GM12878 (cell line): ENCODE results near the gene CAMTA1. TPM values are rescaled to one million over a fixed set of nuclear protein-coding genes. Genes with fewer than 3 reads are reported as not detected.

ENCODE experiments used
- ATAC-seq: fragments of 200-7000 bp; cut with Tn5 transposase; 3 replicates; pipeline ENCODE4 v1.9.1; 2020; ENCODE audit warnings: mild to moderate bottlenecking, moderate library complexity
- BruUV-seq: library from RNA; stranded (reverse); fragments of 400-500 nt; replicated peaks from 2 replicates; lab custom pipeline; 2021; lab: Mats Ljungman, UMichigan
- CTCF ChIA-PET: fragments of 300-600 bp; sonication (Branson Sonifier 250); formaldehyde crosslinking; extraction: SDS; loops from one replicate; lab custom pipeline; 2021; ENCODE audit warnings: inconsistent platforms; lab: Yijun Ruan, JAX
- POLR2A ChIA-PET: fragments of 350-600 bp; formaldehyde crosslinking; extraction: SDS; loops from one replicate; lab custom pipeline; 2021; ENCODE audit warnings: inconsistent platforms; lab: Charles Lee
- RAD21 ChIA-PET: fragments of 300-600 bp; sonication (Branson Sonifier 250); formaldehyde crosslinking; loops from one replicate; lab custom pipeline; 2023; ENCODE audit warnings: antibody characterized with exemption; ENCODE audit not compliant: unreplicated experiment; lab: Charles Lee
- SMC1A ChIA-PET: fragments of 300-600 bp; sonication (Branson Sonifier 250); formaldehyde crosslinking; loops from one replicate; lab custom pipeline; 2023; ENCODE audit not compliant: unreplicated experiment, uncharacterized antibody; lab: Charles Lee
- DNase-seq: peaks from one replicate; pipeline ENCODE4 v3.0.0-alpha.2; 2011; ENCODE audit warnings: low read depth, low spot score
- FAIRE-seq: peaks from 3 replicates; lab custom pipeline; 2011; peaks lifted over from hg19 to GRCh38; lab: Jason Lieb, UNC
- H2AFZ ChIP-seq: 2 replicates; pipeline ENCODE4 v1.6.0; 2011; ENCODE audit warnings: low read depth, low read length, control low read depth; ENCODE audit not compliant: control insufficient read depth
- H3K27ac ChIP-seq: 2 replicates; pipeline ENCODE4 v1.5.1; 2011; ENCODE audit warnings: control low read depth; ENCODE audit not compliant: control insufficient read depth, insufficient read depth
- H3K27me3 ChIP-seq, 2 experiments: replicated peaks in 1 of 2; 2 replicates each; pipeline versions ENCODE4 v1.6.0 to v1.6.1; 2011; ENCODE audit warnings: low read length in 1 of 2; ENCODE audit not compliant: control insufficient read depth in 2 of 2, insufficient read depth in 2 of 2
- H3K36me3 ChIP-seq, 2 experiments: 2 replicates each; pipeline ENCODE4 v1.5.1; 2011; ENCODE audit warnings: low read length in 1 of 2; ENCODE audit not compliant: control insufficient read depth in 2 of 2, insufficient read depth in 2 of 2
- H3K4me1 ChIP-seq: 2 replicates; pipeline ENCODE4 v1.6.1; 2011; ENCODE audit warnings: mild to moderate bottlenecking, low read length, moderate library complexity, mixed read lengths; ENCODE audit not compliant: control insufficient read depth, insufficient read depth
- H3K4me2 ChIP-seq: 2 replicates; pipeline ENCODE4 v1.6.0; 2011; ENCODE audit warnings: control low read depth; ENCODE audit not compliant: control insufficient read depth, insufficient read depth
- H3K4me3 ChIP-seq: fragments of 200-600 bp; sonication (generic); 2 replicates; pipeline ENCODE4 v1.5.1; 2016
- H3K79me2 ChIP-seq: 2 replicates; pipeline ENCODE4 v1.6.0; 2011; ENCODE audit warnings: low read length; ENCODE audit not compliant: control insufficient read depth, insufficient read depth
- H3K9ac ChIP-seq: 2 replicates; pipeline ENCODE4 v1.8.0; 2011; ENCODE audit warnings: low read length, control low read depth, mixed read lengths; ENCODE audit not compliant: control insufficient read depth, insufficient read depth
- H3K9me3 ChIP-seq: replicated peaks from 3 replicates; pipeline ENCODE4 v1.5.1; 2011; ENCODE audit warnings: mild to moderate bottlenecking, low read length; ENCODE audit not compliant: control insufficient read depth, insufficient read depth
- H4K20me1 ChIP-seq: 2 replicates; pipeline ENCODE4 v1.6.0; 2011; ENCODE audit not compliant: control insufficient read depth, insufficient read depth
- NR2C2 ChIP-seq: IDR thresholded peaks from 2 replicates; pipeline ENCODE4 v1.6.1; 2011; ENCODE audit warnings: borderline replicate concordance, low read depth; ENCODE audit not compliant: control insufficient read depth, insufficient read length
- RCOR1 ChIP-seq: conservative IDR thresholded peaks from 2 replicates; pipeline ENCODE4 v1.6.1; 2012; ENCODE audit warnings: low read depth, low read length, improper control_type of control experiment
- SRF ChIP-seq, 2 experiments: IDR thresholded peaks; 2 replicates each; pipeline ENCODE4 v1.6.1; 2011; ENCODE audit warnings: low read depth in 2 of 2, low read length in 2 of 2, mild to moderate bottlenecking in 1 of 2, moderate library complexity in 1 of 2
- SUZ12 ChIP-seq: fragments of 200-600 bp; sonication (generic); IDR thresholded peaks from one replicate; pipeline ENCODE4 v1.6.1; 2018; ENCODE audit warnings: antibody characterized with exemption, mild to moderate bottlenecking; ENCODE audit not compliant: unreplicated experiment
- TBL1XR1 ChIP-seq: IDR thresholded peaks from 2 replicates; pipeline ENCODE4 v1.6.1; 2012; ENCODE audit warnings: low read depth, low read length, improper control_type of control experiment
- WGBS: methylation state at CpG from one replicate; pipeline ENCODE4 v1.1.6; 2016; ENCODE audit warnings: low lambda C conversion rate; ENCODE audit not compliant: insufficient replicate concordance, insufficient coverage; ENCODE audit errors: missing lambda C conversion rate; 5-methylcytosine and 5-hydroxymethylcytosine counted together
- in situ Hi-C: fragments of 300-500 bp; cut with MboI; formaldehyde crosslinking; loops from 9 replicates; pipeline ENCODE4 v1.14.3; 2018; ENCODE audit warnings: mixed read lengths
- intact Hi-C: fragments of 100-400 bp; cut with micrococcal nuclease; formaldehyde crosslinking; loops from one replicate; pipeline ENCODE4 v1.14.2; 2022; ENCODE audit not compliant: unreplicated experiment
- polyA plus RNA-seq, 11 experiments: library from polyadenylated mRNA; depleted of rRNA in 4 of 11; unstranded in 6 of 11; stranded (reverse) in 5 of 11; fragments of >200 nt; fragmentation: Nextera tagmentation in 4 of 11; fragmentation: Illumina TruSeq in 1 of 11; extraction: Ambion mirVana in 4 of 11; extraction: Trizol in 1 of 11; gene quantifications; 1 replicate in 1 of 11; 2 replicates in 10 of 11; pipeline versions ENCODE4 v1.2.1 to v1.2.3, GENCODE V29; 2011 to 2016; ENCODE audit warnings: inconsistent platforms in 2 of 11, missing spikeins in 2 of 11, low read depth in 1 of 11
- total RNA-seq, 4 experiments: library from RNA; depleted of rRNA in 3 of 4; stranded (reverse); fragments of >200 nt in 3 of 4; fragmentation: Illumina TruSeq in 1 of 4; extraction: Trizol in 1 of 4; gene quantifications; 2 replicates each; pipeline versions ENCODE4 v1.2.1 to v1.2.3, GENCODE V29; 2013 to 2021
- TF ChIP-seq, protein P1 (sequence below): fragments of 450-650 bp; IDR thresholded peaks from 2 replicates; pipeline ENCODE4 v1.6.1; 2018; ENCODE audit warnings: mild to moderate bottlenecking, low read depth, moderate library complexity; ENCODE audit not compliant: partially characterized antibody
- TF ChIP-seq, protein P2 (sequence below): fragments of 450-650 bp; IDR thresholded peaks from 2 replicates; pipeline ENCODE4 v1.6.1; 2014; ENCODE audit warnings: mild to moderate bottlenecking

The CAMTA1 gene
- total and polyA plus RNA-seq, 10 of the 15 experiments (the other 5 are each of a cell fraction or from before 2014, with no cell fraction given), result 37.7 to 148 (median 76.4) TPM

DNA sequence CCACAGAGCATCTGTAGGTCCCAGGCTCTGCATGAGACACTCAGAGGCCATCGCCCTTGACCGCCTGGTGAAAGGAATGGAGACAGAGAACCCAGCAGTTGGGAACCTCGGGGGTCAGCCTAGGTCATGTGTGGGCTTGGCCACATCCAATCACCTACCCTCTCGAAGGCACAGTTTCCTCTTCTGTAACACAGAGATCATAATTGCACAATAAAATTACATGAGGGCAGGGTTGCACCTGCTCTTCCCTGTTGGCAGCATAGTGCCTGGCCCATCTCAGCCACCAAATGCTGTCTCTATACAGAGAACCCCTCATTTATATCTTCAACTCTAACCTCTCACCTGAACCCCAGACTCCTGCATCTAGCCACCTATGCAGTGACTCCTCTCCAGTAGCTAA is 567.7 kb downstream of the CAMTA1 start:
- H4K20me1 ChIP-seq, result no peaks in the 10 kb centered on the region
- FAIRE-seq, result no peak
- H3K79me2 ChIP-seq, result no peaks in the 10 kb centered on the region
- RAD21 ChIA-PET, result no interaction called here
- H3K27me3 ChIP-seq, result peaks cover 0 to 1% of the 10 kb centered on the region in 2 experiments; a peak in 3 of 4 replicates
- H3K9me3 ChIP-seq, result no peaks in the 10 kb centered on the region
- H3K4me2 ChIP-seq, result no peak overlapping the region
- SMC1A ChIA-PET, result no interaction called here
- CTCF ChIA-PET, result no interaction called here
- intact Hi-C loops, result no loop called here
- TF ChIP-seq, protein P1, sequence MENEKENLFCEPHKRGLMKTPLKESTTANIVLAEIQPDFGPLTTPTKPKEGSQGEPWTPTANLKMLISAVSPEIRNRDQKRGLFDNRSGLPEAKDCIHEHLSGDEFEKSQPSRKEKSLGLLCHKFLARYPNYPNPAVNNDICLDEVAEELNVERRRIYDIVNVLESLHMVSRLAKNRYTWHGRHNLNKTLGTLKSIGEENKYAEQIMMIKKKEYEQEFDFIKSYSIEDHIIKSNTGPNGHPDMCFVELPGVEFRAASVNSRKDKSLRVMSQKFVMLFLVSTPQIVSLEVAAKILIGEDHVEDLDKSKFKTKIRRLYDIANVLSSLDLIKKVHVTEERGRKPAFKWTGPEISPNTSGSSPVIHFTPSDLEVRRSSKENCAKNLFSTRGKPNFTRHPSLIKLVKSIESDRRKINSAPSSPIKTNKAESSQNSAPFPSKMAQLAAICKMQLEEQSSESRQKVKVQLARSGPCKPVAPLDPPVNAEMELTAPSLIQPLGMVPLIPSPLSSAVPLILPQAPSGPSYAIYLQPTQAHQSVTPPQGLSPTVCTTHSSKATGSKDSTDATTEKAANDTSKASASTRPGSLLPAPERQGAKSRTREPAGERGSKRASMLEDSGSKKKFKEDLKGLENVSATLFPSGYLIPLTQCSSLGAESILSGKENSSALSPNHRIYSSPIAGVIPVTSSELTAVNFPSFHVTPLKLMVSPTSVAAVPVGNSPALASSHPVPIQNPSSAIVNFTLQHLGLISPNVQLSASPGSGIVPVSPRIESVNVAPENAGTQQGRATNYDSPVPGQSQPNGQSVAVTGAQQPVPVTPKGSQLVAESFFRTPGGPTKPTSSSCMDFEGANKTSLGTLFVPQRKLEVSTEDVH, result no peak
- TF ChIP-seq SUZ12, result no peak
- no peak for TF ChIP-seq TBL1XR1
- no peak for TF ChIP-seq SRF (IDR thresholded peaks at IDR 0.05; ENCODE audit: low read depth in 2 of 2, low read length in 2 of 2)
- TF ChIP-seq, protein P2, sequence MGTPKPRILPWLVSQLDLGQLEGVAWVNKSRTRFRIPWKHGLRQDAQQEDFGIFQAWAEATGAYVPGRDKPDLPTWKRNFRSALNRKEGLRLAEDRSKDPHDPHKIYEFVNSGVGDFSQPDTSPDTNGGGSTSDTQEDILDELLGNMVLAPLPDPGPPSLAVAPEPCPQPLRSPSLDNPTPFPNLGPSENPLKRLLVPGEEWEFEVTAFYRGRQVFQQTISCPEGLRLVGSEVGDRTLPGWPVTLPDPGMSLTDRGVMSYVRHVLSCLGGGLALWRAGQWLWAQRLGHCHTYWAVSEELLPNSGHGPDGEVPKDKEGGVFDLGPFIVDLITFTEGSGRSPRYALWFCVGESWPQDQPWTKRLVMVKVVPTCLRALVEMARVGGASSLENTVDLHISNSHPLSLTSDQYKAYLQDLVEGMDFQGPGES, result no peak
- TF ChIP-seq RCOR1, result no peak
- TF ChIP-seq NR2C2, result no peak
- no peak for DNase-seq
- no peak overlapping the region for H3K27ac ChIP-seq
- in situ Hi-C loops, result no loop called here
- 5% methylated on average over 4 of the region's 4 CpGs for WGBS
- ATAC-seq, result no peak
- H2AFZ ChIP-seq, result no peak overlapping the region
- no TSS peak for BruUV-seq
- H3K9ac ChIP-seq, result no peak overlapping the region
- H3K36me3 ChIP-seq, result no peaks in the 10 kb centered on the region
- no peaks in the 10 kb centered on the region for H3K4me1 ChIP-seq
- H3K4me3 ChIP-seq, result no peak overlapping the region
- POLR2A ChIA-PET, result no interaction called here
